PFSK-1 (cell line): ENCODE results near the gene LYPLA2.

ENCODE experiments used
- FOXP2 ChIP-seq: optimal IDR thresholded peaks from 2 replicates; pipeline ENCODE3; 2011; ENCODE audit warnings: borderline replicate concordance, control low read depth, inconsistent platforms; ENCODE audit not compliant: insufficient read depth; ENCODE audit errors: extremely low read length, extremely low read depth
- POLR2AphosphoS5 ChIP-seq: IDR thresholded peaks from 2 replicates; pipeline ENCODE4 v1.6.1; 2012; ENCODE audit warnings: low read depth, mild to moderate bottlenecking, control low read depth, low read length, moderate library complexity
- REST ChIP-seq, 2 experiments: IDR thresholded peaks; 2 replicates each; pipeline versions ENCODE4 v1.6.1 to v1.8.0; 2011 to 2012; ENCODE audit warnings: low read depth in 2 of 2, low read length in 2 of 2, control low read depth in 1 of 2, inconsistent platforms in 1 of 2, mild to moderate bottlenecking in 1 of 2, moderate library complexity in 1 of 2; ENCODE audit not compliant: insufficient read depth in 1 of 2
- SIN3A ChIP-seq: IDR thresholded peaks from 2 replicates; pipeline ENCODE4 v1.6.1; 2012; ENCODE audit warnings: mild to moderate bottlenecking, low read length, moderate library complexity, borderline replicate concordance; ENCODE audit not compliant: insufficient read depth
- TAF1 ChIP-seq: IDR thresholded peaks from 2 replicates; pipeline ENCODE4 v1.6.1; 2012; ENCODE audit warnings: low read length, control low read depth, borderline replicate concordance; ENCODE audit not compliant: insufficient read depth

The LYPLA2 gene

GRCh38 chr1:23837908-23838307 lies 47.0 kb downstream of the LYPLA2 start:
- TF ChIP-seq POLR2AphosphoS5 (no peak), TAF1 (no peak), REST (IDR thresholded peaks at IDR 0.05; ENCODE audit: insufficient read depth in 1 of 2, low read depth in 2 of 2, low read length in 2 of 2) (no peak), FOXP2 (no peak), SIN3A (no peak)

GRCh38 chr1:23838401-23838866 lies 47.5 kb downstream of the LYPLA2 start:
- TF ChIP-seq POLR2AphosphoS5 (no peak), REST (IDR thresholded peaks at IDR 0.05; ENCODE audit: insufficient read depth in 1 of 2, low read depth in 2 of 2, low read length in 2 of 2) (no peak)

- TF ChIP-seq FOXP2 (no peak), POLR2AphosphoS5 (no peak), SIN3A (no peak), REST (IDR thresholded peaks at IDR 0.05; ENCODE audit: insufficient read depth in 1 of 2, low read depth in 2 of 2, low read length in 2 of 2) (no peak), TAF1 (no peak)
Observed at GRCh38 chr1:23843644-23844043, 52.7 kb downstream of the LYPLA2 start.
